Measurements from ENCODE around the gene THSD7A.

GRCh38 chr7:11615174-11615573 lies 216.8 kb downstream of the THSD7A start:
- TF ChIP-seq, protein P1, sequence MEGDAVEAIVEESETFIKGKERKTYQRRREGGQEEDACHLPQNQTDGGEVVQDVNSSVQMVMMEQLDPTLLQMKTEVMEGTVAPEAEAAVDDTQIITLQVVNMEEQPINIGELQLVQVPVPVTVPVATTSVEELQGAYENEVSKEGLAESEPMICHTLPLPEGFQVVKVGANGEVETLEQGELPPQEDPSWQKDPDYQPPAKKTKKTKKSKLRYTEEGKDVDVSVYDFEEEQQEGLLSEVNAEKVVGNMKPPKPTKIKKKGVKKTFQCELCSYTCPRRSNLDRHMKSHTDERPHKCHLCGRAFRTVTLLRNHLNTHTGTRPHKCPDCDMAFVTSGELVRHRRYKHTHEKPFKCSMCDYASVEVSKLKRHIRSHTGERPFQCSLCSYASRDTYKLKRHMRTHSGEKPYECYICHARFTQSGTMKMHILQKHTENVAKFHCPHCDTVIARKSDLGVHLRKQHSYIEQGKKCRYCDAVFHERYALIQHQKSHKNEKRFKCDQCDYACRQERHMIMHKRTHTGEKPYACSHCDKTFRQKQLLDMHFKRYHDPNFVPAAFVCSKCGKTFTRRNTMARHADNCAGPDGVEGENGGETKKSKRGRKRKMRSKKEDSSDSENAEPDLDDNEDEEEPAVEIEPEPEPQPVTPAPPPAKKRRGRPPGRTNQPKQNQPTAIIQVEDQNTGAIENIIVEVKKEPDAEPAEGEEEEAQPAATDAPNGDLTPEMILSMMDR (optimal IDR thresholded peaks at IDR 0.05 in 1 of 3, IDR thresholded peaks at IDR 0.05 in 1 of 3, conservative IDR thresholded peaks at IDR 0.05 in 1 of 3; ENCODE audit: extremely low read depth in 1 of 3, insufficient read depth in 2 of 3, low read length in 3 of 3), result no peak
- TF ChIP-seq EZH2 (IDR thresholded peaks at IDR 0.05; ENCODE audit: low read length), result no peak

Data from keratinocyte (primary cell).